ENCODE results near the gene RAB11FIP3. TPM values are rescaled to one million over a fixed set of nuclear protein-coding genes. Genes with fewer than 3 reads are reported as not detected.

RAB11FIP3 gene
- polyA plus RNA-seq, 1 of the 3 experiments (the other 2 are of a cell fraction), result 24.8 TPM

GRCh38 chr16:563072-563644 is 137.7 kb downstream of the RAB11FIP3 start:
- DNase-seq, result no peak
- ChIA-PET POLR2A (no interaction called here), CTCF (interaction anchor here (0.9 kb wide), 1 partner anchor 18 kb away, joined by 3 read pairs; no protein-coding TSS in a partner anchor)
- Histone ChIP-seq H4K20me1 (ENCODE audit: insufficient read depth) (no peaks in the 10 kb centered on the region), H2AFZ (ENCODE audit: low read depth) (no peak overlapping the region), H3K4me3 (ENCODE audit: low read depth in 2 of 2, low read length in 1 of 2) (no peak overlapping the region), H3K9ac (no peak overlapping the region), H3K36me3 (replicated peaks in 1 of 2; ENCODE audit: control insufficient read depth in 1 of 2, insufficient read depth in 2 of 2, low read length in 1 of 2) (no peaks in the 10 kb centered on the region), H3K4me1 (ENCODE audit: control insufficient read depth in 1 of 2, insufficient read depth in 2 of 2, low read depth in 1 of 2, low read length in 1 of 2) (peaks cover 6 to 38% of the 10 kb centered on the region in 2 experiments; a peak in 1 of 4 replicates), H3K4me2 (no peak overlapping the region), H3K9me2 (no peaks in the 10 kb centered on the region), H3K9me3 (no peaks in the 10 kb centered on the region), H3K27ac (ENCODE audit: low read depth in 2 of 2, low read length in 1 of 2) (no peak overlapping the region), H3F3A (replicated peaks; ENCODE audit: insufficient read depth) (no peaks in the 10 kb centered on the region), H3K79me2 (ENCODE audit: insufficient read depth) (no peaks in the 10 kb centered on the region), H3K27me3 (ENCODE audit: insufficient read depth) (peaks cover 27% of the 10 kb centered on the region)
- WGBS (ENCODE audit: low lambda C conversion rate), result 84% methylated on average over 17 of the region's 30 CpGs
- TF ChIP-seq JUND (IDR thresholded peaks at IDR 0.05) (no peak), RFX5 (IDR thresholded peaks at IDR 0.05; ENCODE audit: low read length) (no peak), NRF1 (IDR thresholded peaks at IDR 0.05; ENCODE audit: low read depth, low read length) (no peak), FOXJ3 (CRISPR knock-in tag; IDR thresholded peaks at IDR 0.05) (no peak), ZBTB33 (IDR thresholded peaks at IDR 0.05; ENCODE audit: borderline replicate concordance, low read depth) (no peak), CTCF (IDR thresholded peaks at IDR 0.05) (no peak), IRF3 (IDR thresholded peaks at IDR 0.05; ENCODE audit: low read depth, low read length) (no peak), REST (IDR thresholded peaks at IDR 0.05; ENCODE audit: low read depth, low read length) (no peak), RXRA (IDR thresholded peaks at IDR 0.05; ENCODE audit: borderline replicate concordance, low read depth) (no peak), GABPA (IDR thresholded peaks at IDR 0.05; ENCODE audit: low read depth) (no peak), PBX3 (IDR thresholded peaks at IDR 0.05) (no peak)
